Liver (tissue), 3 donors: ENCODE data around the gene SUMF2.
"Not testable (repeated sequence)": the region's sequence is repeated elsewhere in the genome, so short reads cannot be mapped to it uniquely, and the experiment has no call there.

Experiments used
- CTCF ChIP-seq: fragments of 150-350 bp; IDR thresholded peaks from 2 replicates; pipeline ENCODE4 v1.5.1; 2017; ENCODE audit warnings: improper control_type of control experiment, low read depth, low read length; ENCODE audit not compliant: missing input control
- FOXA1 ChIP-seq: IDR thresholded peaks from 2 replicates; pipeline ENCODE4 v1.6.1; 2016; ENCODE audit warnings: antibody characterized with exemption
- RAD21 ChIP-seq, 2 donors: IDR thresholded peaks; 2 replicates each; pipeline ENCODE4 v1.6.1; 2016; ENCODE audit warnings: antibody characterized with exemption in 2 of 2, mild to moderate bottlenecking in 2 of 2
- REST ChIP-seq: IDR thresholded peaks from 2 replicates; pipeline ENCODE4 v1.6.1; 2016; ENCODE audit warnings: antibody characterized with exemption, mild to moderate bottlenecking
- RXRA ChIP-seq, 2 donors: IDR thresholded peaks; 2 replicates each; pipeline ENCODE4 v1.6.1; 2017 to 2018; ENCODE audit warnings: antibody characterized with exemption in 2 of 2, mild to moderate bottlenecking in 1 of 2
- SP1 ChIP-seq: IDR thresholded peaks from 2 replicates; pipeline ENCODE4 v1.6.1; 2018; ENCODE audit warnings: antibody characterized with exemption, mild to moderate bottlenecking
- YY1 ChIP-seq: IDR thresholded peaks from 2 replicates; pipeline ENCODE4 v1.6.1; 2016; ENCODE audit warnings: antibody characterized with exemption, mild to moderate bottlenecking
- donor health status: healthy.
- donor health status: healthy.

GRCh38 chr7:56017015-56017414, 47.1 kb upstream of the SUMF2 start:
- not testable (repeated sequence) for TF ChIP-seq CTCF; RAD21 (IDR thresholded peaks at IDR 0.05); SP1; REST; FOXA1; RXRA (IDR thresholded peaks at IDR 0.05); YY1
